Activated naive CD4-positive, alpha-beta T cell (primary cell): ENCODE data around the gene POU2AF3.

Experiments used
- DNase-seq, 4 experiments: peaks; one replicate each; lab custom pipeline; 2025; lab: John Stamatoyannopoulos, UW

The POU2AF3 gene

GRCh38 chr11:111329306-111330204 is 31.2 kb downstream of the POU2AF3 start:
- no peak for DNase-seq

GRCh38 chr11:111330234-111330893 is 32.0 kb downstream of the POU2AF3 start:
- no peak for DNase-seq

GRCh38 chr11:111331711-111332479 is 33.5 kb downstream of the POU2AF3 start:
- no peak for DNase-seq

GRCh38 chr11:111334532-111335502 is 36.5 kb downstream of the POU2AF3 start:
- DNase-seq, result no peak

- no peak for DNase-seq
Measured at GRCh38 chr11:111335549-111335948, 37.2 kb downstream of the POU2AF3 start.

GRCh38 chr11:111336062-111336461 is 37.7 kb downstream of the POU2AF3 start:
- DNase-seq, result no peak

GRCh38 chr11:111336582-111337256 is 38.4 kb downstream of the POU2AF3 start:
- DNase-seq, result no peak

- no peak for DNase-seq
Measured at GRCh38 chr11:111339758-111340388, 41.5 kb downstream of the POU2AF3 start.

GRCh38 chr11:111342329-111342728 is 44.0 kb downstream of the POU2AF3 start:
- no peak for DNase-seq

- no peak for DNase-seq
Measured at GRCh38 chr11:111344032-111344431, 45.7 kb downstream of the POU2AF3 start.

GRCh38 chr11:111347002-111347722 is 48.8 kb downstream of the POU2AF3 start:
- DNase-seq, result no peak

GRCh38 chr11:111347723-111348115 is 49.4 kb downstream of the POU2AF3 start:
- DNase-seq, result no peak

- no peak for DNase-seq
Measured at GRCh38 chr11:111348147-111348546, 49.8 kb downstream of the POU2AF3 start.

GRCh38 chr11:111349191-111349695 is 50.9 kb downstream of the POU2AF3 start:
- DNase-seq, result no peak

- no peak for DNase-seq
Measured at GRCh38 chr11:111350811-111351210, 52.5 kb downstream of the POU2AF3 start.

GRCh38 chr11:111351374-111352055 is 53.2 kb downstream of the POU2AF3 start:
- no peak for DNase-seq

- no peak for DNase-seq
Measured at GRCh38 chr11:111352231-111352746, 53.9 kb downstream of the POU2AF3 start.

- DNase-seq, result no peak
Measured at GRCh38 chr11:111352935-111353710, 54.8 kb downstream of the POU2AF3 start.
